ENCODE data around the gene CFAP251.

DNA sequence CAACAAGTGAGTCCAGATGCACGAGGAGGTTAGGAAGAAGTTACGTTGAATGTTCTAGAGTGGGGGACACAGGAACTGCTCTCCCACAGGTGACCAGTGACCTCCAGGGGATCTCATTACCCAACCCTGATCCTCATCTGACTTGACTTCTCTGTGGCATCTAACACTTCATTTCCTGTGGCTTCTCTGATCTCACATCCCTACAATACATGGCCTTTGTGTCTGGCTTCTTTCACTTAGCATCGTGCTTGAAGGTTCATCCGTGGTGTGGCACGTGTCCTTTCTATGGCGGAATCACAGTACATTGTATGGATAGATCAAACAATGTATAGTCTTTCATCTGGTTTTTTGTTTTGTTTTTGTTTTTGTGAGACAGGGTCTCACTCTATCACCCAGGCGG is 19.3 kb downstream of the CFAP251 start:
- TF ChIP-seq EP300 (IDR thresholded peaks at IDR 0.05): no peak
- TF ChIP-seq, protein P1, sequence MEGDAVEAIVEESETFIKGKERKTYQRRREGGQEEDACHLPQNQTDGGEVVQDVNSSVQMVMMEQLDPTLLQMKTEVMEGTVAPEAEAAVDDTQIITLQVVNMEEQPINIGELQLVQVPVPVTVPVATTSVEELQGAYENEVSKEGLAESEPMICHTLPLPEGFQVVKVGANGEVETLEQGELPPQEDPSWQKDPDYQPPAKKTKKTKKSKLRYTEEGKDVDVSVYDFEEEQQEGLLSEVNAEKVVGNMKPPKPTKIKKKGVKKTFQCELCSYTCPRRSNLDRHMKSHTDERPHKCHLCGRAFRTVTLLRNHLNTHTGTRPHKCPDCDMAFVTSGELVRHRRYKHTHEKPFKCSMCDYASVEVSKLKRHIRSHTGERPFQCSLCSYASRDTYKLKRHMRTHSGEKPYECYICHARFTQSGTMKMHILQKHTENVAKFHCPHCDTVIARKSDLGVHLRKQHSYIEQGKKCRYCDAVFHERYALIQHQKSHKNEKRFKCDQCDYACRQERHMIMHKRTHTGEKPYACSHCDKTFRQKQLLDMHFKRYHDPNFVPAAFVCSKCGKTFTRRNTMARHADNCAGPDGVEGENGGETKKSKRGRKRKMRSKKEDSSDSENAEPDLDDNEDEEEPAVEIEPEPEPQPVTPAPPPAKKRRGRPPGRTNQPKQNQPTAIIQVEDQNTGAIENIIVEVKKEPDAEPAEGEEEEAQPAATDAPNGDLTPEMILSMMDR (IDR thresholded peaks at IDR 0.05): no peak

Data from stomach (tissue), 4 donors.